ENCODE measurements around the gene CD80.
"Not testable (repeated sequence)": the region's sequence is repeated elsewhere in the genome, so short reads cannot be mapped to it uniquely, and the experiment has no call there.

Gene CD80, protein sequence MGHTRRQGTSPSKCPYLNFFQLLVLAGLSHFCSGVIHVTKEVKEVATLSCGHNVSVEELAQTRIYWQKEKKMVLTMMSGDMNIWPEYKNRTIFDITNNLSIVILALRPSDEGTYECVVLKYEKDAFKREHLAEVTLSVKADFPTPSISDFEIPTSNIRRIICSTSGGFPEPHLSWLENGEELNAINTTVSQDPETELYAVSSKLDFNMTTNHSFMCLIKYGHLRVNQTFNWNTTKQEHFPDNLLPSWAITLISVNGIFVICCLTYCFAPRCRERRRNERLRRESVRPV

DNA sequence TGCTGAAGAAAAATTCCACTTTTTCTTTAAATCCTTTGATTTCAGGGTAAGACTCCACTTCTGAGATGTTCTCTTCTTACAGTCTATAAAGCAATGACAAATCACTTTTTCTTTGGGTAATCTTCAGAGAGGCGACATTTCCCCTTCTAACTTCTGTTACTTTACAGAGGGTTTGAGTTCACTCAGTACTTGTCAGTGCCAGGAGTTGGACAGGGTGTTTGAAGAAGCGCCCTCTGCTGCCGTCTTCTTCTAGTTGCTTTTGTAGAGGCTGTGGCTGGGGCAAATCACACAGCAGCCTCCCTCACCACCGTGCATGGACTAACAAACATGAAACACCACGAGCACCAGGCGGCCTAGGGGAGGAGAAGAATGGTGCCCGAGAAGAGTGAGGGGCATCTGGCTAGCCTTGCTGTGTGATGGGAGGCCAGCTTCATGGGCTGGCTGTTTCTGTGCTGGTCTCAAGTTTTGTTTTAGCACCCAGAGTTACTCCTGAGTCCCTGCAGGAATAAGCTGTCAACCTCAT, at the start of gene CD80:
TSS of gene CD80 (minus strand) at position 174 of the 523 bp plus-strand sequence. CDS start 1,886 bp downstream, outside the sequence.
- DNase-seq = peak; percentile 57

GRCh38 chr3:119608405-119609000, 49.1 kb upstream of the CD80 start:
- no peak for DNase-seq

DNA sequence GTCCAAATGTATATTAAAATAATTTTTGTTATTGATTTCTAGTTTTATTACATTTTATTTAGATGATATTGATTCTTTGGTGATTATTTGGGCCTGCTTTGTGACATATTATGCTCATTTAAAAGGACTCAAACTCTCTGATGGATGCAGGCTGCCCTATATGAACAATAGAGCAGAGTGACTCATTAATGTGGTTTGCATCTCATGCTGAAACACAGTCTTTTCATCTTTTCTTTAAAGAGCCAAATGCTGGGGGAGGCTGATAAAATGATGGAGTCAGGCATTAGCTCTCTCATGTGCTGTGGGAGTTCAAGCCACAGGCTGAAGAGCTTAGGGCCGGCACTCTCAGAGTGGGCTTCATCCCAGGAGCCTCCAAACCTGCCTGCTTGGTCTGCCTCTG, 45.5 kb upstream of the CD80 start:
- DNase-seq = no peak

DNA sequence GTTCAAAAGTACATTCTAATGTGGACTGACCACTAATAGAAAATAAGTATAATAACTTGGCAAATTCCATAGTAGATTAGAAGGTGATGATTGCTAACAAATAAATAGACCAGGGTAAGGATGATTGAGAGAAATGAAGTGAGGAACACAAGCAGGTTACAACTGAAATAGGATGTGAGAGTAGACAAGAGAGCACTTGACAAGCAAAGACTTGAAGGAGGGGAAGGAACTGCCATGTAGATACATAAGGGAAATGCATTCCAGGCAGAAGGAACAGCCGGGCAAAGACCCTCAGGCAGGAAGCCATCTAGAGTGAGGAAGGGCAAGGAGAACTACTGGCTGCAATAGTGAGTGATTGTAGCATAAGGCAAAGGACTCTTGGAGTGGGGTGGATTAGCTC, 43.3 kb upstream of the CD80 start:
- DNase-seq = no peak

DNA sequence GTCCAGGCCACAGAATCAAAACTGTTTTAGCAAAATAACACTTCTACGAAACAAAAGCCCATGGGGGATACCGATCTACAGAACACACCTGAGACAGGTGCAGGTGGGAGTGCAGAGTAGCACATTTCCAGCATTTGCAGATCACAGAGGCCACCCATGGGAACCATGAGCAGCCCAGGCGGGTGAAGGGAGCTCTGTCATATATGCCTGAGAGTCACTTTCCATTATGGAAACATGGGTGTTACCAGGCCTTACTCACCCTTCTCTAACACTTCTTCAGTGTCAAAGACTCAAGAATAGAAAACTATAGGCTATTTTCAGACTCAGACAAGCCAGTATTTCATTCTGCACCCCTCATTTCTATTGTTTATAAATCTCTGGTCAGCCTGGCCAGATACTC, 41.7 kb upstream of the CD80 start:
- no peak for DNase-seq

- DNase-seq = peak; percentile 41
Measured at GRCh38 chr3:119600732-119601131, 41.3 kb upstream of the CD80 start.

- no peak for DNase-seq
Measured at GRCh38 chr3:119599558-119600174, 40.3 kb upstream of the CD80 start.

GRCh38 chr3:119598410-119599098, 39.1 kb upstream of the CD80 start:
- no peak for DNase-seq

- DNase-seq = no peak
Measured at GRCh38 chr3:119597548-119598288, 38.3 kb upstream of the CD80 start, which contains the start of gene PLA1A. Gene PLA1A, plus strand, starts transcription at chr3:119597885. Its CDS starts 29 bp downstream, at chr3:119597914.

GRCh38 chr3:119596398-119596797, 37.0 kb upstream of the CD80 start:
- no peak for DNase-seq

GRCh38 chr3:119595639-119596334, 36.4 kb upstream of the CD80 start:
- no peak for DNase-seq

- not testable (repeated sequence) for DNase-seq
Measured at GRCh38 chr3:119594929-119595328, 35.5 kb upstream of the CD80 start.

DNA sequence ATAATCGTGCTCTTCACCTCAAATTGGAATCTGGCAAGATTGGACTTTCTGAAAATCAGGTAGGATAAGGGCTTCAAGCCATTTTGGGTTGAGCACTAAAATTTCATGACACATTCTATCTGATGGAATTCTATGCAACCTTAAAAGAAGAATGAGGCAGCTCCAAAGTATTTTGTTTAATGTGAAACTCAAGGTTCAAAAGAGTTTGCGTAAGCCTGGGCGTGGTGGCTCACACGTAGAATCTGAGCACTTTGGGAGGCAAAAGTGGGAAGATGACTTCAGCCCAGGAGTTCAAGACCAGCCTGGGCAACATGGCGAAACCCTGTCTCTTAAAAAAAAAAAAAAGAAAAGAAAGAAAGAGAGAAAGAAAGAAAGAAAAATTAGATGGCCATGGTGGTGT, 34.7 kb upstream of the CD80 start:
- DNase-seq = no peak

DNA sequence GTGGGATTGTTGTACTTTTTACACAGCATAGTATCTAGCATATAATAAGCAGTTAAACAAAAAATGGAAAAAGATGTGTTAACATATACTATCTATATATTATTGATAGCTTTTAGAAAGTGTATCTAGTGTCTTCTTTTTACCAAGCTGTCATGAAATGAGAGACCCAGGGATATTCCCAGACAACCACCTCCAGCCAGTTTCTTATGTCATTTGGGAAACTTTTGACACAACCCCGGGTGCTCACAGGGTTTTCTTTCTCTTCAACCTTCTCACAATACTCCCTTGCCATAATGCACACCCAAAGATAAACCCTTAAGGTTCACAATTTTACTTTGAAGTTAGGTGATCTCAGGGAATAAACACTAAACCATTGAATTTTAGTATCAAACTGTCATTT, 33.4 kb upstream of the CD80 start:
- DNase-seq = no peak

GRCh38 chr3:119590706-119591105, 31.3 kb upstream of the CD80 start:
- DNase-seq = no peak

- no peak for DNase-seq
Measured at GRCh38 chr3:119589102-119589773, 29.8 kb upstream of the CD80 start.

DNA sequence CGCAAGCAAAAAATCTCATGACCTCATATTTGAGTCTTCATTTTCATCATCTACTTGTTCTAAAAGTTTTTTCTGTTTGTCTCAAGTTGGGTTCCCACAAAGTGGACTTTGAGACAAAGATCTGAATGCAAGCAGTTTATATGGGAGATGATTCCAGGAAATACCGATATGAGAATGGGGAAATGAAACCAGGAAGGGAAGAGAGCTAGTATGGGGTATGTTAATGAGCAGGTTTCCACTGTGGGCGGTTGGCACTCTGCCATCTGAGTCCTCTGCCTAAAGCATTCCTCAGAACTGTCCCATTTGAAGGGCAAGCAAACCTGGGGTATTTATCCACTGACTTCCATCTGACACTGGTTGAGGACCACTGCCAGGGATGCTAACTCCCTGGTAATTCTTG, 28.7 kb upstream of the CD80 start:
- DNase-seq = no peak

DNA sequence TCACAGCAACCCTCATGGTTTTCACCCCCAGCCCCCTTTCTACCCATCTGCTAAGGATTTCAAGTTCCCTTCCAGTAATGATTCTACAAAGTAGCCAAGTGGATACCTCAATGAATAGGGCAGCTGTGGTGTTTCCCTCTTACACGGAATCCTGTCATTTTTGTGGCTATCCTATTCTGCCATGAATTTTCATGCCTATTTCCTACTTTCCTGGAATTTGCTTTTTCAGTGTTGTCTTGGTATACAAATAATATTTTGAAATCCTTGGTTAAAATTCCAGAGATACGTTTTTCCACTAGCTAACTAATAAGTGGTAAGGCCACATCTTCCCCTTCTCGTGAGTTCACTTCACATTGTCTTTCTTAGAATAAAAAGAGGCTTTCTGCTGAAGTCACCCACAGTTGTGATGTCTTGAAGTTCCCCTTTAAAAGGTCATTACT, 27.3 kb upstream of the CD80 start:
- DNase-seq = no peak

DNA sequence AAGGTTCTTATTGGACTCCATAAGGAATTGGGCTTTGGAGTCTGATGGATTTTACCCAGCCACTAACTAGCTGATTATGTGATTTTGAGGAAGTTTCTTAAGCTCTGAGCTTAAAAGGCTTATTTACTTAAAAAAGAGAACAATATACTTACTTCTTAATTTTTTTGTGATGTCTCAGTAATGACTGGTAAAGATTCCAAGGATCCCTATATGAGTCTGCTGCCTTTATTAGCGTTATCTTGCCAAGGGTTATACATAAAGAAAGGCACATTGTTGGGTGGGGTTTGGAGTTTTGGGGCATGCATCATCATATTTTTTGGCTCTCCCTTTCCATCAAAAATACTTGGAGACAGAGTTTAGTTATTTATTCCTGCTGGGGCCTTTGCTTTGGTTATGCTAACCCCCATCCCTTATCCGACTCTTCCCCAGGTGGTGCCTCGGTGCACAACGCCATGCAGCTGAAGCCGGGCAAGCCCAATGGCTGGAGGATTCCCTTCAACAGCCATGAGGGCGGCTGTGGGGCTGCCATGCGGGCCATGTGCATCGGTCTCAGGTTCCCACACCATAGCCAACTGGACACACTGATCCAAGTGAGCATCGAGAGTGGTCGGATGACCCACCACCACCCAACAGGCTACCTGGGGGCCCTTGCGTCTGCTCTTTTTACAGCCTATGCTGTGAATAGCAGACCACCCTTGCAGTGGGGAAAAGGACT, 26.6 kb upstream of the CD80 start:
- DNase-seq = no peak

DNA sequence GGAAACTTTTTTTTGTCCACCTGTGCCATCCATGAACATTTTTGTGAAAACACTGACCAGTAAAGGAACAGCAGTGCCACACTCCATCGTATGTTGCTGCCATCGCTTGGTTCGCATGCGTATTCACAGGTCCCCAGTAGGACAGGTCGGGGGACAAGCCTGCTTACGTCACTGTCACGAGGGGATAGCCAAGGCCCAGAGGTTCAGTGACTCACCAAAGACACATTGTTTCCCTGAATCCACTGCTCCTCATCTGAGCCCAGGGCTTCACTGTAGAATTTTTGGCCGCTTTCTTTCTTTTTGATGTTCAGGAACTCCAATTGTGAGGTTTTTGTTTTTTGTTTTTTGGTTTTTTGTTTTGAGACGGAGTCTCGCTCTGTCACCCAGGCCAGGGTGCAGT, 25.8 kb upstream of the CD80 start:
- no peak for DNase-seq

GRCh38 chr3:119582178-119582577, 22.8 kb upstream of the CD80 start:
- DNase-seq = no peak
